Hematopoietic multipotent progenitor cell treated with erythropoietin and hydrocortisone succinate and interleukin-3 and kit ligand, for 17 days (in vitro differentiated cells): Measurements from ENCODE around the gene ZC3H12A.

Source experiments
- DNase-seq: peaks from one replicate; pipeline ENCODE4 v3.0.0-alpha.2; 2015; ENCODE audit warnings: low spot score

ZC3H12A gene

DNA sequence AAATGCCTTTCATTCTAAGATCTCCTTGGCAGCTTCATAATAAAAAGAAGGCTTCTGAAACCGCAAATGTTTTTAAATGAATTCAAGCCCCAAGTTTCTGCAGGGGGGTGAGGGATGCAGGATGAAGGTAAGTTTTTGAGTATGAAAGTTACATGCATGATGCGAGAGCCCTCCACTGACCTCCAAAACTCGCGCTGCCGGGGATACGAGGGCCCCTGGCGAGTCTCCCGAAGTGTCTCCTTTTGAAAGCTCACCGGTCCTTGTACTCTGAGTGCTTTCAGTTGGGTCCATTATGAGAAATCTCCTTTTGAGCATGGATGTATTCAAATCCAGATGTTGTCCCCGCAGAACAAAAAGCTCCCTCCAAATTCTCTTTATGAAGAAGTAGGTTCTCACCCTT, 18.9 kb upstream of the ZC3H12A start:
- no peak for DNase-seq

DNA sequence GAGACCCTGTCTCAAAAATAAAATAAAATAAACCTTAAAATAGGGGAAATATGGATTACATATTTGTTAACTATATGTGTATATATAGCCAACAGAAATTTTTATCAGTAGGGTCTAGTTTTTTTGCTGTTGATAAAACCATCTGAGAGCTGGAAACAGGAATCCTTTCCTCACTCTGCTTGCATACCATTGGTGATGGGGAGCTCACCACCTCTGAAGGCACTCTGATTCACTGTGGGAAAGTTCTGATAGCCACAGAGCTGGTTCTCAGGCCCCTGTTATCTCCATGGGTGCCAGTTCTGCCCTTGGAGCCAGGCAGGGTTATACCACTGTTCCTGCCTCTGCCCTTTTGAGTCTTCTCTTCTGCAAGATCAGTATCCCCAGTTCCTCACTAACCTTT, 17.8 kb upstream of the ZC3H12A start:
- DNase-seq, result no peak

DNA sequence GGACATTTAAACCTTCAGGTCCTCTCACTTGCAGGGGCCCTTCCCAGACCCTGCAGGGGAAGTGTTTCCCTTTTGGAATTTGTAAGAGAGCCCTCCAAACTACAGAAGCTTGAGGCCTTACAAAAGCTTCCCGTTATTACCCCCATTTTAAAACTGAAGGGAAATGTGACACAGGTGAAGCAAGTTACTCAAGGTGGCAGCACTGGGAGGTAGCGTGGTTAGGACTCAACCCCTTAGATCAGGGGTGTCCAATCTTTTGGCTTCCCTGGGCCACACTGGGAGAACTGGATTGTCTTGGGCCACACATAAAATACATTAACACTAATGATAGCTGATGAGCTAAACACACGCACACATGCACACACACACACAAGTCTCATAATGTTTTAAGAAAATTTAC, 15.8 kb upstream of the ZC3H12A start:
- no peak for DNase-seq

DNA sequence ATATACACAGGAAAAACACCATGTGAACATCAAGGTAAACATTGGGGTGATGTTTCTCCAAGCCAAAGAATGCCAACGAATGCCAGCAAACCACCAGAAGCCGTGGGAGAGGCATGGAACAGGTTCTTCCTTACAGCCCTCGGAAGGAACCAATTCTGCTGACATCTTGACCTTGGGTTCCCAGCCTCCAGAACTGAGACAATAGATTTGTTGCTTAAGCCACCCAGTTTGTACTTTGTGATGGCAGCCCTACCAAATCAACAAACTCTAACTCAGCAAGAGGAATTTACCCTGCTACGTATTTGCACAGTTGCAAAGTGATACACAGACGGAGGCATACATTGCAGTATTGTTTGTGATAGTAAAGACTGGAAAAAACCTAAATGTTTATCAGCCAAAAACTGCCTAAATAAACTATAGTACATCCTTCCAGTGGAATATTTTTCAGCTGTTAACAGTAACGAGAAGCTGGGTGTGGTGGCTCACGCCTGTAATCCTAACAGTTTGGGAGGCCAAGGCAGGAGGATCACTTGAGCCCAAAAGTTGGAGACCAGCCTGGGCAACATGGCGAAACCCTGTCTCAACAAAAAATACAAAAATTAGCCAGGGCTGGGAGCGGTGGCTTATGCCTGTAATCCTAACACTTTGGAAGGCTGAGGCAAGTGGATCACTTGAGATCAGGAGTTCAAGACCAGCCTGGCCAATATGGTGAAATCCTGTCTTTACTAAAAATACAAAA, 12.5 kb upstream of the ZC3H12A start:
- DNase-seq, result no peak

DNA sequence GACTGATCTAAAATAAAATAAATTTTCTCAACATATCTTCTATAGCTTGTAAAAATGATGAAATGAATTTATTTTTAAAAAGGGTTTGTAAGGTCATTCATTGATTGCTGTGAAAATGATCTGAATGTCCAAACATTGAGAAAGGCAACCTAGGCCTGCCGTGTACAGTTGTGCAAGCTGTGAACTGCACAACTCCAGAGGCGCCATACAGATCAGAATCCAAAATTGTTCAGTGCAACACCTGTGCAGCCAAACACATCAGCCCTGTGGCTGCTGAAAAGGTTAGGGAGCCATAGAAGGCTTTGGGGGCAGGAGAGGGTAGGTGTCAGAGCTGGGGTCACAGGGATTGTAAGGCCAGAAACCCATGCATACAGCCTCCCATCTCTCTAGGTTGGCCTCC, 9.9 kb upstream of the ZC3H12A start:
- no peak for DNase-seq

DNA sequence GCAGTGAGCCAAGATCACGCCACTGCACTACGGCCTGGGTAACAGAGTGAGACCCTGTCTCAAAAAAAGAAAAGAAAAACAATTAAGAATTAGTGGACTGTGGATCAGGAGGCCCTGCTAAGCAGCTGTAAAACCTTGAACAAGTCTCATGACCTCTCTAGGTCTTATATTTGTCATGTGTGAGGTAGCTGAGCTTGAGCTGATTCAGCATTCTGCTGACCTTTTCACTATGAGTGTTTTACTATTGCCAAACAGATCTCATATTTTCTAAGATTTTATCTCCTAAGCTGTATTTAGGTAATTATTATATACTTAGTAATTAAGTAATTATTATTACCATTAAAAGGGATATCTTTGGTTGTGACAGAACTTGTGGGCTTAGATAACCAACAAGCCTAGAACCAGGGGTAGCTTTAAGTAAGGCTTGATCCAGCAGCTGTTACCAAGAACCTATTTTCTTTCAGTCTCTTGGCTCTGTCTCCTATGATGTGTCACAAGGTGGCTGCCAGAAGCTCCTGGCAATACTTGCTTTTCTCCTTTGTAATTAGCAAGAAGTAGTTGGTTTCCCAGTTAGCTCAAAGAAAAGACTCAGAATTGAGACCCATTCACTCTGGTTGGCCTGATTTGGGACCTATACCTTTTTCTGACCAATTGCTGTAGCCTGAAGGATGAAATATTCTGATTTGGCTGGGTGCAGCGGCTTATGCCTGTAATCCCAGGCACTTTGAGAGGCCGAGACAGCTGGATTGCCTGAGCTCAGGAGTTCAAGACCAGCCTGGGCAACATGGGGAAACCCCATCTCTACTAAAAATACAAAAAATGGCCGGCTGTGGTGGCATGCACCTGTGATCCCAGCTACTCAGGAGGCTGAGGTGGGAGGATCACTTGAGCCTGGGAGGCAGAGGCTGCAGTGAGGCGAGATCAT, 8.5 kb upstream of the ZC3H12A start:
- no peak for DNase-seq

DNA sequence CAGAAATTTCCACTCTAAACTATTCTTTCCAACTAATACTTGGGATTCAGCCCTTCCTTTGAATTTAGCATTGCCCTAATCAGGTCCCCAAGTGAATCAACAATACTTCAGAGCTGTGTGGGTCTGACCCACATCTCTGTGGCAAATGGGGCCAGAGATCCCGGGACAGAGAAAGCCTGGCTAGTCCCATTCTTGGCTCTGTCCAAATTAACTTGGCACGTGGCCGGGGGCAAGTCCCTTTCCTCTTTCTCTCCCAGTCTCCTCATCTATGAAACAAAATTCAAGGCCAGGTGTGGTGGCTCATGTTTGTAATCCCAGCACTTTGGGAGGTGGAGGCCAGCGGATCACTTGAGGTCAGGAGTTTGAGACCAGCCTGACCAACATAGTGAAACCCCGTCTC, 6.3 kb upstream of the ZC3H12A start:
- DNase-seq, result no peak

DNA sequence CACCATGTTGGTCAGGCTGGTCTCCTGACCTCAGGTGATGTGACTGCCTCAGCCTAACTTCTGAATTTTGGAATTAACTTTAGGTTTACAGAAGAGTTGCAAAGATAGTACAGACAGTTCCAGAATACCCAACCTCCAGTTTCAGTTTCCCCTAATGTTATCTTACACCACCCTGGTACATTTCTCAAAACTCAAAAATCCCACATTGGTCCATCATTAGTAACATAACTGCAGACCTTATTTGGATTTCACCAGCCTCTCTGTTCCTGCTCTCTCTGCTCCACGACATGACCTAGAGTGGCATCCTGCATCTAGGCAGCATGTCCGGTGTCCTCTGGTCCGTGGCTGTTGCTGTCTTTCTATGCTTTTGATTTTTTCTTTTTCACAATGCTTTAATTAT, 5.0 kb upstream of the ZC3H12A start:
- DNase-seq, result no peak

DNA sequence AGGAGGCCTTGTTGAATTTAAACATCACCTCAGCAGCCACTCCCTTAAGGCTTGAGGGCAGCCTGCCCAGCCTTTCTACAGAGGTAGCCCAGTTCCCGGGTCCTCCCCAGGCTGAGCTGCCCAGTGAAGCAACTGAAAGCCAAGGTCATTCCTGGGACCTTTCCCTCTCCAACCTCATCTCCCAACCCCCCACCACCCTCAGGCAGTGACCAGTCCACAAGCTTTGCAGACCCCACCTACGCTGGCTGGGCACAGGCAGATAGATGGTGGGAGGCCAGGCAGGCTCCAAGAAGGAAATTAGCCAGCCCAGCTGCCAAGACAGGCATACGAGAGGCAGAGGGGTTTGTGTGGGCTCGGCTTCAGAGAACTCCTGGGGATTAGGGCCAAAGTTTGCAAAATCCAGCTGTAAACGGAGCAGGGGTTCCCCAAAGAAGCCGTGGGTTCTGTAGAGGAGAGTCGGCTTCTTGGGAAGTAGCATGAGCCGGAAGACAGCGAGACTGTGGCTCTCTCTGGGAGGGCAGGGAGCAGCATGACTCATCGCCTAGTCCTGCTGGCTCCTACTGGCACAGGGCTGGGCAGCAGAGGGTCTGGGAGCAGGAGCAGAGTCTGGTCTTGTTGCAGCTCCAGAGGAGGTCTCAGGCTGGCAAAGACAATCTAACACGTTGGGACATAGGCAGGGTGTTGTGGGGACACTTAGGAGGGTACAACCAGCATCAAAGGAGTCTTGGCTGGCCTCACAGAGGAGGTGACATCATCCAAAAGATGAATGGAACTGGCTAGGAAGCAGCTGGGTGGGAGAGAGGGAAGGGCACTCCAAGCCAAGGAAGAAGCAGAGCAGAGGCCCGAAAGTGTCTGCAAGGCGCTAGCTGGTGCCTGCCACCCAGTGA, 2.8 kb upstream of the ZC3H12A start:
- DNase-seq, result peak; percentile 49

DNA sequence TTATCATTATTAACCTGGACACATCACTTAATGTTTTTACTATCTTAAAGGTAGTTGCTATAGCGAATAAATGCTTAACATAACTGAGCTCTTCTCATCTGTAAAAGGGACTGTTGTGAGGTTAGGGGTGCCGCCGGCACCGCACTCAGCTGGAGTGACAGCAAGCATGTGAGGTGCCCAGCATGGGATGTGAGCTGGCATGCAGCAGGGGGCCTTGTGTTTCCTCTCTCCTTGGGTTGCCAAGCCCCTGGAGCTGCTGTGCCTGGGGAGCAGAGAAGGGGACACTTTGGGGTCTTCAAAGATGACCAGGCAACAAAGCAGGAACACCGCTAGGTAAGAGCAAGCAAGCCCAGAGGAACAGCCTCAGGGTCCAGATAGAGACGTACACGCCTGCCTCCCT, 2.1 kb upstream of the ZC3H12A start:
- DNase-seq, result no peak

DNA sequence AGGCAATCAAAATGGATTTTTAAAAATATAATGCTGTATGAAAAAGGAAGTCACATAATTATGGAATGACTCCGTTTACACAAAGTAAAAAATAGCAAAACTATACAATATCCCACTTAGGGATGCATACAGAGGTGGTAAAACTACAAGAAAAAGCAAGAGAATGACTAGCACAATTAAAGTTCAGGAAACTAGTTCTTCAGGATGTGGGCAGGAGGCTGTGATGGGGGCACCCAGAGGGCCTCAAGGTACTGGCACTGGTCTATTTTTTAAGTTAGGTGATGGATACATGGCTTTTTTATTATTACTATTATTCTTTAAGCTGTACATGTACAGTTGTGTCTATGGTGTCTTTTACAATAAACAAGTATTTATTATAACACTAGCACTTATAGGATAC, 1.4 kb upstream of the ZC3H12A start:
- DNase-seq, result no peak

DNA sequence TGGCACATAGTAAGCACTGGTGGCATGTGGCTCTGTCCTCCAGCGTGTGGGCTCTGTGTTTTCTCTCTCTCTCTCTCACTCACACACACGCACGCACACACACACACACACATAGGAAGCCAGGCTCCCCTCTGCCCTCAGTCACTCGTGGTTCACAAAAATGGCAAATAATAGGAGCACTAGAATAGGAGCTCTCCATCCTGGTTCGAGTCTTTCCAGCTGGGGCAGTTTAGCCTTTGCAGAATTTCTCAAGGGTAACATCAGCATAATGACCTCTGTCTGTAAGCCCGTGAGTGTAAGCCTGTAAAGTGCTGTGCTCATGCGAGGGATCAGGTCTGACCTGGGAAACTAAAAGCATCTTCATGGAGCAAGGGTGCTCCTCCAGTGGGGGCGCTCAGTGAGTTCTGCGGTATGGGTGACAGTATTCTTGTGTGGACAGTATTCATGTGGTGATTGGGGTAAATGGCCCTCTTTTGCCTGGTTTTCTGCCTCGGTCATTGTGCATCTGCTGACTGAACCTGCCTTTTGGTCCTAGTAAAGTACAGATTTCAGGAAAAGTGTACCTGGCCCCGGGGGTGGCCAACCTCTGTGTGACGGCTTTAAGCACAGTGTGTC, 842 bp upstream of the ZC3H12A start:
- DNase-seq, result no peak

DNA sequence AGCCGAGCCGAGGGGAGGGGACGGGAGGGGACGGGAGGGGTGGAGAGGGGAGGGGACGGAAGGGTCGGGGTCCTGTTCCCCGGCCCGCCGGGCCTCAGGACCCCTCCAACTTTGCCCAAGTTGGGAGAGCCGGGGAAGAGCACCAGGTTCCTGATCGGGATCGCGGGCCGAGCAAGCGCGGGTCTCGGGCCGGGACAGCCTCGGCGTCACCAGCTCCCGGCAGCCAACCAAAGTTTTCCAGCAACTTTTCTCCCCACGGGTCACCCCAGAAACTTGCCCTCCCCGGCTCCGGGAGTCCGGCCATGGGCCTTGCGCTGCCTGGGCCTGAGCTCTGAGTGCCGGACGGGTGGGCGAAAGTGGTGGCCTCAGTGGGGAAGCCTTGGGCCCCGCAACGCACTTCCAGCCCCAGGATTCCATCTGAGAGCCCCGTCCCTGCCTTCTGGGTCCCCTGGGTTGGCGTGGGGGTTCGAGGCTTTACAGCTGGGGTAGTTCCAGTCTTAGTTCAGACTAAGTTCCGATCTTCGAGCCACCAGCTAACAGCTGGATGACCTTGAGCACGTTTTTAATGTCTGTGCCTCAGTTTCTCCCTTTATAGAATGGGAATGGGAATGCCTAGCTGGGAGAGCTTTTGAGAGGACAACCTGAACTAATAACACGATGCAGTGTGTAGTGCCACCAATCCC, 458 bp downstream of the ZC3H12A start:
- no peak for DNase-seq

DNA sequence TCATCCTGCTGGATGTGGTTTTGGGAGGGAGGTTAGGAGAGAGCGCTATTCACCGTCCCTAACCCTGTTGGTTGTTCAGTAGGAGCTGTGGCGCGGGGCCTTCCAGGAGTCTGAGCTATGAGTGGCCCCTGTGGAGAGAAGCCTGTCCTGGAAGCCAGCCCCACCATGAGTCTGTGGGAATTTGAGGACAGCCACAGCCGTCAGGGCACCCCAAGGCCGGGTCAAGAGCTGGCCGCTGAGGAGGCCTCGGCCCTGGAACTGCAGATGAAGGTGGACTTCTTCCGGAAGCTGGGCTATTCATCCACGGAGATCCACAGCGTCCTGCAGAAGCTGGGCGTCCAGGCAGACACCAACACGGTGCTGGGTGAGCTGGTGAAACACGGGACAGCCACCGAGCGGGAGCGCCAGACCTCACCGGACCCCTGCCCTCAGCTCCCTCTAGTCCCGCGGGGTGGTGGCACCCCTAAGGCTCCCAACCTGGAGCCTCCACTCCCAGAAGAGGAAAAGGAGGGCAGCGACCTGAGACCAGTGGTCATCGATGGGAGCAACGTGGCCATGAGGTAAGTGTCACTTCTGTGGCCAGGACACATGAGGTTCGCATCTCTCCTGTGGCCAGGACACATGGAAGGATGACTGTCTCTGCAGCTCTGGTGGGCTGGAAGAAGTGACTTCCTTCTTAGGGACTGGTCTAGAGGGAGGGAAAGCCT, 1.2 kb downstream of the ZC3H12A start:
- DNase-seq, result no peak

DNA sequence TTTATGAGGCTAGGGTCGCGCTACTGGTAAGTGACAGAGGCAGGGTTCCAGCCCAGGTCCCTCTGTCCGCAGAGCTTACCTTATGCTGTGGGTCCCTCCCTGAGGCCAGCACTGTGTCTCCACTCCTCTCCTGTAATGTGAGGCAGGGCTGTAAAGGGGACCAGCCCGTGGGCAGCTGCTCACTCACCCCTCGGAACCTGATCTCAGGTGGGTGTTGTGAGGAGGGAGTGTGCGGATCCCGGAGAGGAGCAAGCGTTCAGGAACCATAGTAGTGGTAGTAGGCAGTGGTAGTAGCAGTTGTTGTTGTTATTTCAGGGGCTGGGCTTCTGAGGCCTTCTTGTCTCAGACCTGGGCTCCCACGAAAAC, 1.7 kb downstream of the ZC3H12A start:
- no peak for DNase-seq

DNA sequence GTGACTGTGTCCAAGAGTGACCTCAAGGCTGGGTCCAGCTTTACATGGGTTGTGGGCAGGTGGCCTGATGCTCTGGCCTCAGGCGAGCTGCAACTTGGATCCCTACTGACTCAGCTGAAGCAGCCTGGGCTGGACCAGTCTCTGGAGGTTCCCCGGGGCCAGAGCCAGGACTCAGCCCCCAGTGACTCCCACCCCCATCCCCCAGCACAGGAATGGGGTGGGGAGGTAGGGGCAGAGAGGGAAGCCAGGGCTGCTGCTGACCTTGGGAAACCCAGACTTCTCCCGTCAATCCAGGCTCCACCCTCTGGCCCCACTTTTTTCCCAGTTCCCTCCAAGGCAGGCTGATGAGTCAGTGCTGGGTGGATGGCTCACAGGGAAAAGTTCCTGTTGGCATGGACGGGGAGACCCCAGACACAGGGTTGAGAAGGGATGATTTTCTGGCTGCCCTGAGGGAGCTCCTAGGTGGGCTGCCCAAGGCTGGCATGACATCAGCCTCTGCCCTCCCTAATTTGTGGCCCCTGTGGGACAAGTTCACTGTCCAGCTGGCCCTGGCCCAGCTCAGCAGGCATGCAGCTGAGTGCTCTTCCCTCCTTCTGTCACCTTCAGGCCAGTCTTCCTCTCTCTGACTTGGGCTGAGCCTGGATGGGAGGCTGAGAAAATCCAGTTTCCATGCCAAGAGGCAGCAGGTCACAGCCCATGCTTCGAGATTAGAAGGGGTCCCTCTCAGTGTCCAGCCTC, 2.2 kb downstream of the ZC3H12A start:
- peak; percentile 40 for DNase-seq

DNA sequence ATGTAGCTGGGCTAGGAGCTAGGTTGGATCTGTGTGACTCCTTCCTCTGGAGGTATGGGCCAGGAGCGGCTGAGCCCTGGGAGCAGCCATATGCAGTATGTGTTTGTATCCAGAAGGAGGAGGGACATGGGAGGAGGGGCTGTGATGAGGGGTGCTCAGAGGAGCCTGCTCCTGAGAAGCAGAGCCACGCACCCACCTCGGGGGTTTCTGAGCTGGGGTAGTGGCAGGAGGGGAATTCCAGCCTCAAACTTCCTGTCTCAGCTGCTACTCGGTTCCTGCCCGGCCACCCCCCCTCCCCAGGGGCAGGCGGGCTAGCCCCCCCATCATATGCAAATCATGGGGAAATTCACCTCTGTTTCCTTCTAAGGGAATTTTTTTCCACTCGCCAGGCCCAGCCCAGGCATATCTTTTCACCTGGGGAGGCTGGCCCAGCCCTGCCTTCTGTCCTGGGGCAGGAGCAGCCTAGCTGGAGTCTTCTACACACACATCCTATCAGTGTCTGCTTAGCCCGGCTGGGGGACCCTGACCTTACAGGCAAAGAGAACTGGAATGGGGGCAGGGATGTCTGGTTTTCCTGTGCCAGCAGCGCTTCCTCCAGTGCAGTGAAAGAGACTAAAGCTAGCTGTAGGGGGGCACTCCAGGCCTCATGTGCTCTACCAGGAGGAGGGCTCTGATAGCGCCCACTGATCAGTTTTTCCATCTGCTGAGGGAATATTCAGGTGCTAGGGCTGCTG, 3.0 kb downstream of the ZC3H12A start:
- DNase-seq, result peak; percentile 50

DNA sequence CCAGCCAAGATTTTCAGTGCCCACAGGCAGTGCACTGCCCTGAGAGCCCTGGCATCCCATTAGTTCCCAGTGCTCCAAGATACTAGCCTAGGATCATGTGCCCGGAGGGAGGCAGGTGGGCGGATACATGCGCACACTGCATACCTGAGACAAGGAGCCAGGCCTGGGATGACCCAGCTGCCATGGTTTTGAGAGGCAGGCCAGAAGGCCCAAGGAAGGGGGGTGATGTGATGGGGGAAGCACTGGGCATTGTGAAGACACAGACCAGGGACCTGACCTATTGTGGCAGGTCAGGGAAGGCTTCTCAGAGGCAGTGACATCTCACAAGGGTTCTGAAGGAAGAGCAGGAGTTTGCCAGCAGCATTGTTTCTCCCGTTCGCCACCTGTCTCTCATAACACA, 3.6 kb downstream of the ZC3H12A start:
- DNase-seq, result no peak

DNA sequence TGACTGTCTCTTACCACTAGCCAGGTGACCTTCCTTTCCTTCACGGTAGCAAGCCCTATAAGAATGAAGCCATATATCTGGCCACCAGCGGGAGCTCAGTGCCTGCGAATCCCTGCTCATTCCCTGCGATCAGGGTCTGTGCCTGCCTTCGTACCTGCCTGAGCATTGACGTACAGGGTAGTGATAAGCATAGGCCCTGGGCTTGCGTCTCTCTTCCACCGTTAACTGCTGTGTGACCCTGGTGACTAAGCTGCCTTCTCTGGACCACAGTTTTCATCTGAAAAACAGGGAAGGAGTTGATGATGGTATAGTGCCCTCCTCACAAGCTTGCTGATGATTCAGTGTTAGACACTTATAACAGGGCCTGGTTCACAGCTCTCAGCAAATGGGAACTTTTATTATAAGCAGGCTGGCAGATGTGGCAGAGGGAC, 4.1 kb downstream of the ZC3H12A start:
- no peak for DNase-seq
